Ovary (tissue), 3 donors: ENCODE data around the gene TENT4A.
A peak's percentile ranks its signal among the peaks of the same experiment; 100 is the strongest.

Experiments
- EP300 ChIP-seq: sonication (generic); formaldehyde crosslinking; IDR thresholded peaks from one replicate; pipeline ENCODE4 v1.6.1; 2017; ENCODE audit warnings: antibody characterized with exemption
- POLR2A ChIP-seq: fragments of 450-650 bp; IDR thresholded peaks from one replicate; pipeline ENCODE4 v1.6.1; 2017; ENCODE audit warnings: antibody characterized with exemption, mild to moderate bottlenecking, moderate library complexity
- TF ChIP-seq, protein P1 (sequence below), 3 donors: fragments of 450-650 bp in 2 of 3; fragments of 200-600 bp in 1 of 3; IDR thresholded peaks; one replicate each; pipeline versions ENCODE4 v1.5.1 to v1.8.0; 2016 to 2022; ENCODE audit warnings: antibody characterized with exemption in 3 of 3, mild to moderate bottlenecking in 1 of 3
- donor health status: DM: no; HTN: no; CAD: no.

DNA sequence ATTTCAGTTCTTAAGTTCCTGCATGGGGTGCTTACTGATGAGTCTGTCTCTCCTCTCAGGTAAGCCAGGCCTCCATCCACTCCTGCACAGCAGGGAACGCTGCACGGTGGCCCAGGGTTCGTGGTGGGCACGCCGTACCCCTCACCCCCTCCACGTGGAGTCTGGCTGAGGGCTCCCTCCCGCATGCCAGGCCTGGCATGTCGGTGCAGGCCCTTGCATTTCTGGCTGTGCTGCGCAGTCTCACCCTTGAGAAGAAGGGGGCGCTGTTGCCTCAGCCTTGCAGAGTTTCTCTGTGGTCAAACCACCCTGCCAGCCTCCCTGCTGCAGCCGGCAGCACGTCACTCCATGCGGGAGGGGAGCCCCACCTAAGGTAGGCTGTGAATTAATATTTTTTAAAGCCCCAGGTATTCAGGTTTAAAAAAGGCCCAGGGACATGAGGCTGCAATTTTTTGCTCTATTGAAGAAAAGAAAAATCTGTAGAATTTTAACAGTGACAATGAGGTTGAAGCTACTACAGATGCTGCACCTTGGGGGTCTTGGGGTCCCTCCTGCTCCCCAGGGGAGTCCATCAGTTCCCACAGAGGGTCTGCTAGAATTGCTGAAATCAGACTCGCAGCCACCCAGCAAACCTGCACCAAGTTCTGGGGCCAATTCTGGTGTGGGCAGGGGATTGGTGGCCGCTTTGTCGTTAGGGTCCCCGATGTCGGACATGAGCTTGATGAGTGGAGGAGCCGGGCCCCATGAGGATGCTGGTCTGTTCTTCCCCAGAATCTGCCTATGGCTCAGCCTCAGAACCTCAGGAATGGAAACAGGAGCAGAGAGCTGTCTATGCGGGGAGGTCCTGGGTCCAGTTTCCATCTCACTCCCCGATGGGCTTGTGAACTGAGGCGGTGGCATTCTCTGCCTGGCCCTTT lies 52.6 kb downstream of the TENT4A start:
- TF ChIP-seq, protein P1, sequence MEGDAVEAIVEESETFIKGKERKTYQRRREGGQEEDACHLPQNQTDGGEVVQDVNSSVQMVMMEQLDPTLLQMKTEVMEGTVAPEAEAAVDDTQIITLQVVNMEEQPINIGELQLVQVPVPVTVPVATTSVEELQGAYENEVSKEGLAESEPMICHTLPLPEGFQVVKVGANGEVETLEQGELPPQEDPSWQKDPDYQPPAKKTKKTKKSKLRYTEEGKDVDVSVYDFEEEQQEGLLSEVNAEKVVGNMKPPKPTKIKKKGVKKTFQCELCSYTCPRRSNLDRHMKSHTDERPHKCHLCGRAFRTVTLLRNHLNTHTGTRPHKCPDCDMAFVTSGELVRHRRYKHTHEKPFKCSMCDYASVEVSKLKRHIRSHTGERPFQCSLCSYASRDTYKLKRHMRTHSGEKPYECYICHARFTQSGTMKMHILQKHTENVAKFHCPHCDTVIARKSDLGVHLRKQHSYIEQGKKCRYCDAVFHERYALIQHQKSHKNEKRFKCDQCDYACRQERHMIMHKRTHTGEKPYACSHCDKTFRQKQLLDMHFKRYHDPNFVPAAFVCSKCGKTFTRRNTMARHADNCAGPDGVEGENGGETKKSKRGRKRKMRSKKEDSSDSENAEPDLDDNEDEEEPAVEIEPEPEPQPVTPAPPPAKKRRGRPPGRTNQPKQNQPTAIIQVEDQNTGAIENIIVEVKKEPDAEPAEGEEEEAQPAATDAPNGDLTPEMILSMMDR (IDR thresholded peaks at IDR 0.05), result peak; percentile 72 to 80 (median 77)
- no peak for TF ChIP-seq POLR2A
- no peak for TF ChIP-seq EP300
